Testis (tissue), 2 donors: Measurements from ENCODE around the gene TTLL8.

Experiments
- POLR2A ChIP-seq: fragments of 450-650 bp; IDR thresholded peaks from one replicate; pipeline ENCODE4 v1.6.1; 2017; ENCODE audit warnings: antibody characterized with exemption, mild to moderate bottlenecking, moderate library complexity
- TF ChIP-seq, protein P1 (sequence below), 3 experiments: fragments of 450-650 bp in 2 of 3; fragments of 200-600 bp in 1 of 3; sonication (generic) in 1 of 3; IDR thresholded peaks; one replicate each; pipeline ENCODE4 v1.5.1; 2016 to 2019; ENCODE audit warnings: antibody characterized with exemption in 3 of 3, mild to moderate bottlenecking in 2 of 3, moderate library complexity in 1 of 3

DNA sequence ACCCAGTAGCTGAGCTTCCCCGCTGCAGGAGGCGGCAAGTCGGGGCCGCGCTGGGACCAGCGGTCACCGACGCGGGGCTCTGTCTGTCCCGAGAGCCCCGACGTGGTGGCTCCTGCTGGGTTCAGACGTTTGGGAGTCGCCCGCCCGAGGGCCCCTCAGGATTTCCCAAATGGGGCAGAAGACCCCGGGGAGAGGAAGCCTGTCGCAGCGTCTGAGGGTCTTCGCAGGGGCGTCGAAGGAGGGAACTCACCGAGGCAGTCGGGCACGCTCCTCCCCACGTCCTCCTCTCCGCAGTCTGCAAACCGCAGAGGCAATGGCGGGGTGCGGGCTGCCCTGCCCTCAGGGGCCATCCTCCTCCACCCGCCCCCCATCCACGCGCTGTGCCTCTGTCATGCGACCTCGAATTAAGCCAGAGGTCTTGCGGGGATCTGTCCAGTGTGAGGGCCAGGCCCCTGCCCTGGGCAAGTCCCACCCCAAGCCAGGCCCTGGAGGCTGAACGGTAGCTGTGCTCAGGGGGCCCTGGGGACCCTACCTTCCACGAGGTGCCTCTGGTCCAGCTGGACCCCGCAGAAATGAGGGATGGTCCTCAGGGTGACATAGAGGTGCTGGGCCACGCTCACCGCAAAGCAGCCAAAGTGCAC lies 58.0 kb downstream of the TTLL8 start:
- TF ChIP-seq, protein P1, sequence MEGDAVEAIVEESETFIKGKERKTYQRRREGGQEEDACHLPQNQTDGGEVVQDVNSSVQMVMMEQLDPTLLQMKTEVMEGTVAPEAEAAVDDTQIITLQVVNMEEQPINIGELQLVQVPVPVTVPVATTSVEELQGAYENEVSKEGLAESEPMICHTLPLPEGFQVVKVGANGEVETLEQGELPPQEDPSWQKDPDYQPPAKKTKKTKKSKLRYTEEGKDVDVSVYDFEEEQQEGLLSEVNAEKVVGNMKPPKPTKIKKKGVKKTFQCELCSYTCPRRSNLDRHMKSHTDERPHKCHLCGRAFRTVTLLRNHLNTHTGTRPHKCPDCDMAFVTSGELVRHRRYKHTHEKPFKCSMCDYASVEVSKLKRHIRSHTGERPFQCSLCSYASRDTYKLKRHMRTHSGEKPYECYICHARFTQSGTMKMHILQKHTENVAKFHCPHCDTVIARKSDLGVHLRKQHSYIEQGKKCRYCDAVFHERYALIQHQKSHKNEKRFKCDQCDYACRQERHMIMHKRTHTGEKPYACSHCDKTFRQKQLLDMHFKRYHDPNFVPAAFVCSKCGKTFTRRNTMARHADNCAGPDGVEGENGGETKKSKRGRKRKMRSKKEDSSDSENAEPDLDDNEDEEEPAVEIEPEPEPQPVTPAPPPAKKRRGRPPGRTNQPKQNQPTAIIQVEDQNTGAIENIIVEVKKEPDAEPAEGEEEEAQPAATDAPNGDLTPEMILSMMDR (IDR thresholded peaks at IDR 0.05): no peak
- no peak for TF ChIP-seq POLR2A
